K562 (cell line): Measurements from ENCODE around the gene CREG1. TPM values are rescaled to one million over a fixed set of nuclear protein-coding genes. Genes with fewer than 3 reads are reported as not detected.

Source experiments
- ASH1L ChIP-seq: fragments of 450-650 bp; IDR thresholded peaks from 2 replicates; pipeline ENCODE4 v1.6.1; 2018; ENCODE audit warnings: borderline replicate concordance, mild to moderate bottlenecking, low read depth; ENCODE audit not compliant: partially characterized antibody
- DIDO1 ChIP-seq: fragments of 450-650 bp; IDR thresholded peaks from 2 replicates; pipeline ENCODE4 v1.6.1; 2016; ENCODE audit warnings: low read depth, missing biosample characterization, missing genetic modification characterization
- GATA2 ChIP-seq: sonication (generic); formaldehyde crosslinking; IDR thresholded peaks from 2 replicates; pipeline ENCODE4 v1.4.0; 2020; ENCODE audit warnings: mild to moderate bottlenecking, missing genetic modification reagents
- GTF2F1 ChIP-seq: IDR thresholded peaks from 2 replicates; pipeline ENCODE4 v1.6.1; 2011; ENCODE audit warnings: low read depth, low read length, improper control_type of control experiment
- HDAC8 ChIP-seq: fragments of 450-650 bp; IDR thresholded peaks from 2 replicates; pipeline ENCODE4 v1.6.1; 2016; ENCODE audit warnings: mild to moderate bottlenecking, missing genetic modification characterization, moderate library complexity, missing compliant biosample characterization
- MEF2D ChIP-seq: conservative IDR thresholded peaks from 2 replicates; pipeline ENCODE4 v1.6.1; 2016; ENCODE audit warnings: low read depth, missing genetic modification characterization, missing compliant biosample characterization
- MEIS2 ChIP-seq: fragments of 450-650 bp; IDR thresholded peaks from 2 replicates; pipeline ENCODE4 v1.6.1; 2014; ENCODE audit warnings: mild to moderate bottlenecking; ENCODE audit not compliant: partially characterized antibody
- NFYB ChIP-seq: IDR thresholded peaks from 2 replicates; pipeline ENCODE4 v1.6.1; 2011; ENCODE audit warnings: mild to moderate bottlenecking, moderate library complexity; ENCODE audit not compliant: insufficient read length; ENCODE audit errors: extremely low read depth
- POLR3A ChIP-seq: IDR thresholded peaks from 2 replicates; pipeline ENCODE4 v1.6.1; 2011; ENCODE audit warnings: borderline replicate concordance, mild to moderate bottlenecking, moderate library complexity; ENCODE audit not compliant: insufficient read length, insufficient read depth; ENCODE audit errors: extremely low read depth
- RFX5 ChIP-seq: IDR thresholded peaks from 2 replicates; pipeline ENCODE4 v1.6.1; 2011; ENCODE audit warnings: low read depth, mild to moderate bottlenecking, improper control_type of control experiment, low read length
- SOX6 ChIP-seq: fragments of 450-650 bp; IDR thresholded peaks from 2 replicates; pipeline ENCODE4 v1.6.1; 2014; ENCODE audit warnings: mild to moderate bottlenecking
- TEAD1 ChIP-seq, 2 experiments: fragments of 450-650 bp in 1 of 2; sonication (generic) in 1 of 2; formaldehyde crosslinking; IDR thresholded peaks; 2 replicates each; pipeline versions ENCODE4 v1.4.0 to v1.8.0; 2020 to 2022; ENCODE audit warnings: mild to moderate bottlenecking in 2 of 2, missing genetic modification reagents in 1 of 2
- TEAD4 ChIP-seq, 2 experiments: sonication (generic) in 1 of 2; formaldehyde crosslinking in 1 of 2; IDR thresholded peaks; 2 replicates each; pipeline versions ENCODE4 v1.6.1 to v1.8.0; 2012 to 2022; ENCODE audit warnings: borderline replicate concordance in 1 of 2, inconsistent platforms in 1 of 2, low read length in 1 of 2, mild to moderate bottlenecking in 1 of 2, missing genetic modification reagents in 1 of 2
- ZNF124 ChIP-seq: sonication (generic); formaldehyde crosslinking; IDR thresholded peaks from 2 replicates; pipeline ENCODE4 v1.8.1; 2022; ENCODE audit warnings: missing genetic modification reagents
- ZNF175 ChIP-seq: fragments of 200-800 bp; sonication (Bioruptor generic); IDR thresholded peaks from 2 replicates; pipeline ENCODE4 v1.6.1; 2016; ENCODE audit warnings: low read depth, mild to moderate bottlenecking, missing genetic modification characterization, missing compliant biosample characterization
- ZNF277 ChIP-seq: fragments of 250-450 bp; sonication (Bioruptor Pico); IDR thresholded peaks from 2 replicates; pipeline ENCODE4 v1.8.0; 2022; ENCODE audit warnings: inconsistent platforms, mild to moderate bottlenecking, moderate library complexity, borderline replicate concordance
- ZNF79 ChIP-seq: fragments of 250-450 bp; sonication (Bioruptor Pico); IDR thresholded peaks from 2 replicates; pipeline ENCODE4 v1.4.0; 2020; ENCODE audit warnings: low read depth, mild to moderate bottlenecking, moderate library complexity
- polyA plus RNA-seq, 8 experiments: library from polyadenylated mRNA; depleted of rRNA in 4 of 8; stranded (reverse) in 5 of 8; unstranded in 3 of 8; fragments of >200 nt; fragmentation: Nextera tagmentation in 2 of 8; fragmentation: Illumina TruSeq in 1 of 8; extraction: Ambion mirVana in 2 of 8; extraction: Trizol in 1 of 8; gene quantifications; 2 replicates each; pipeline versions ENCODE4 v1.2.1 to v1.2.3, GENCODE V29; 2011 to 2014; ENCODE audit warnings: inconsistent platforms in 1 of 8, missing spikeins in 1 of 8
- total RNA-seq, 7 experiments: library from RNA; depleted of rRNA in 6 of 7; stranded (reverse); fragments of >200 nt in 6 of 7; fragmentation: Illumina TruSeq in 2 of 7; extraction: Trizol in 2 of 7; gene quantifications; 2 replicates each; pipeline versions ENCODE4 v1.2.1 to v1.2.3, GENCODE V29; 2011 to 2021; ENCODE audit warnings: low replicate concordance in 1 of 7
- TF ChIP-seq, protein P1 (sequence below): fragments of 450-650 bp; IDR thresholded peaks from 2 replicates; pipeline ENCODE4 v1.6.1; 2014; ENCODE audit warnings: low read depth, mild to moderate bottlenecking, moderate library complexity, borderline replicate concordance
- TF ChIP-seq, protein P2 (sequence below), 2 experiments: fragments of 450-650 bp; IDR thresholded peaks; 2 replicates each; pipeline ENCODE4 v1.6.1; 2018; ENCODE audit warnings: mild to moderate bottlenecking in 2 of 2, low read depth in 1 of 2; ENCODE audit not compliant: partially characterized antibody in 2 of 2

The CREG1 gene
- total and polyA plus RNA-seq, 9 of the 15 experiments (the other 6 are each of a cell fraction or from before 2014, with no cell fraction given) = 45.7 to 272 (median 161) TPM

DNA sequence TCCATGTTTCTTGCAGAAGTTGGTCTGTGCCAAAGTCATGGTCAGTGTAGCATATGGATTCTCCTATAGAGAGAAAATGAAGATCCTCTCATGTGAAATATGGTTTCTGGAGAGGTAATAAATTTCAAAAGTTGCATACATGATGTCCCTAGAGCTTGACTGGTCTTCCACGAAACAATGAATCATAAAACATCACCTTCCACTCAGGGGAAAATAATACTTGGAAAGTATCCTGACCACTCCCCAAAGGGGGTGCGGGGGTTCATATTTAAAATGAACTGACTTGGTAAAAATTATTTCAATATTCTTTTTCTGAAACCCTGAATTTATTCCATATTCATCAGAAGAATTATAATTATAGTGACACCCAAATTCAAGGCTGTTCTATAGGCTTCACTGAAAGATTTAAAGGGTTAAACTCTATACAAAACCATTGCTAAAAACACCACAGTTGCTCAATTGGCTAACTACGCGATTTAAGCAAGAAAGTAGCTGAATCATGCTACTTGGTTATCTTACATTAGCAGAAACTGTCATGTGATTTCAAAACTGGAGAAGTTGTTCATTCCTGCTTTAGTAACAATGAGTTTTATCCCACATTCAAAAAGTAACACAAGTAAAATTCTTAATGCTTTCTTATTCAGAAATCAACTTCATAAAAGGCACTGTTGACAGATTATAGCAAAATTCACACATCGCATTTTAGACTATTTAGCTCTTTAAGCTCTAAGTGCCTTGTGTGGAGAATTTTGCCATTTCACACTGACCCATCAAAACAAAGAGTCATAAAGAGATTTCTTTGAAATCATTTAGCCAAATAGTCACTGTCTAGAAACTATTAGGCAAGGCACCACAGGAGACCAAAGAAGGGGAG, 5.3 kb downstream of the CREG1 start (continued):
- TF ChIP-seq TEAD1 (CRISPR knock-in tag; IDR thresholded peaks at IDR 0.05) = peak in 1 of 2 experiments; percentile 80; a peak in 2 of 4 replicates
- TF ChIP-seq MEIS2 = peak; percentile 89
- no peak for TF ChIP-seq GTF2F1
- no peak for TF ChIP-seq POLR3A
- TF ChIP-seq ZNF79 (CRISPR knock-in tag) = peak; percentile 16; the same call in 1 of the 2 replicates
- no peak for TF ChIP-seq DIDO1 (tag)
- TF ChIP-seq MEF2D (tag) = no peak
- peak; percentile 89 for TF ChIP-seq ZNF175 (CRISPR knock-in tag)
- no peak for TF ChIP-seq ZNF124 (CRISPR knock-in tag)
- TF ChIP-seq NFYB = no peak
- TF ChIP-seq GATA2 (CRISPR knock-in tag) = peak; percentile 33; the same call in 1 of the 2 replicates
- no peak for TF ChIP-seq ASH1L
- no peak for TF ChIP-seq HDAC8
- no peak for TF ChIP-seq ZNF277
- TF ChIP-seq, protein P1, sequence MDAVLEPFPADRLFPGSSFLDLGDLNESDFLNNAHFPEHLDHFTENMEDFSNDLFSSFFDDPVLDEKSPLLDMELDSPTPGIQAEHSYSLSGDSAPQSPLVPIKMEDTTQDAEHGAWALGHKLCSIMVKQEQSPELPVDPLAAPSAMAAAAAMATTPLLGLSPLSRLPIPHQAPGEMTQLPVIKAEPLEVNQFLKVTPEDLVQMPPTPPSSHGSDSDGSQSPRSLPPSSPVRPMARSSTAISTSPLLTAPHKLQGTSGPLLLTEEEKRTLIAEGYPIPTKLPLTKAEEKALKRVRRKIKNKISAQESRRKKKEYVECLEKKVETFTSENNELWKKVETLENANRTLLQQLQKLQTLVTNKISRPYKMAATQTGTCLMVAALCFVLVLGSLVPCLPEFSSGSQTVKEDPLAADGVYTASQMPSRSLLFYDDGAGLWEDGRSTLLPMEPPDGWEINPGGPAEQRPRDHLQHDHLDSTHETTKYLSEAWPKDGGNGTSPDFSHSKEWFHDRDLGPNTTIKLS = 0 out of 2 replicates have a peak, but pooled peaks have one; percentile 20
- TF ChIP-seq SOX6 = peak; percentile 86
- TF ChIP-seq, protein P2, sequence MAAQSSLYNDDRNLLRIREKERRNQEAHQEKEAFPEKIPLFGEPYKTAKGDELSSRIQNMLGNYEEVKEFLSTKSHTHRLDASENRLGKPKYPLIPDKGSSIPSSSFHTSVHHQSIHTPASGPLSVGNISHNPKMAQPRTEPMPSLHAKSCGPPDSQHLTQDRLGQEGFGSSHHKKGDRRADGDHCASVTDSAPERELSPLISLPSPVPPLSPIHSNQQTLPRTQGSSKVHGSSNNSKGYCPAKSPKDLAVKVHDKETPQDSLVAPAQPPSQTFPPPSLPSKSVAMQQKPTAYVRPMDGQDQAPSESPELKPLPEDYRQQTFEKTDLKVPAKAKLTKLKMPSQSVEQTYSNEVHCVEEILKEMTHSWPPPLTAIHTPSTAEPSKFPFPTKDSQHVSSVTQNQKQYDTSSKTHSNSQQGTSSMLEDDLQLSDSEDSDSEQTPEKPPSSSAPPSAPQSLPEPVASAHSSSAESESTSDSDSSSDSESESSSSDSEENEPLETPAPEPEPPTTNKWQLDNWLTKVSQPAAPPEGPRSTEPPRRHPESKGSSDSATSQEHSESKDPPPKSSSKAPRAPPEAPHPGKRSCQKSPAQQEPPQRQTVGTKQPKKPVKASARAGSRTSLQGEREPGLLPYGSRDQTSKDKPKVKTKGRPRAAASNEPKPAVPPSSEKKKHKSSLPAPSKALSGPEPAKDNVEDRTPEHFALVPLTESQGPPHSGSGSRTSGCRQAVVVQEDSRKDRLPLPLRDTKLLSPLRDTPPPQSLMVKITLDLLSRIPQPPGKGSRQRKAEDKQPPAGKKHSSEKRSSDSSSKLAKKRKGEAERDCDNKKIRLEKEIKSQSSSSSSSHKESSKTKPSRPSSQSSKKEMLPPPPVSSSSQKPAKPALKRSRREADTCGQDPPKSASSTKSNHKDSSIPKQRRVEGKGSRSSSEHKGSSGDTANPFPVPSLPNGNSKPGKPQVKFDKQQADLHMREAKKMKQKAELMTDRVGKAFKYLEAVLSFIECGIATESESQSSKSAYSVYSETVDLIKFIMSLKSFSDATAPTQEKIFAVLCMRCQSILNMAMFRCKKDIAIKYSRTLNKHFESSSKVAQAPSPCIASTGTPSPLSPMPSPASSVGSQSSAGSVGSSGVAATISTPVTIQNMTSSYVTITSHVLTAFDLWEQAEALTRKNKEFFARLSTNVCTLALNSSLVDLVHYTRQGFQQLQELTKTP (IDR thresholded peaks at IDR 0.05; ENCODE audit: low read depth in 1 of 2, partially characterized antibody in 2 of 2) = peak in 1 of 2 experiments; percentile 25
- TF ChIP-seq TEAD4 (IDR thresholded peaks at IDR 0.05; ENCODE audit: low read length) = peak; percentile 89
- no peak for TF ChIP-seq TEAD4 (CRISPR knock-in tag; IDR thresholded peaks at IDR 0.05; ENCODE audit: borderline replicate concordance)
- TF ChIP-seq RFX5 = no peak
